Endothelial cell of umbilical vein (primary cell): ENCODE data around the gene ARG2. TPM values are rescaled to one million over a fixed set of nuclear protein-coding genes. Genes with fewer than 3 reads are reported as not detected.

ENCODE experiments used
- Bru-seq: library from RNA; stranded (reverse); fragments of 400-500 nt; gene quantifications from one replicate; lab custom pipeline; 2021; lab: Mats Ljungman, UMichigan
- BruChase-seq, 2 experiments: library from RNA; stranded (reverse); fragments of 400-500 nt; gene quantifications; one replicate each; lab custom pipeline; 2021; lab: Mats Ljungman, UMichigan
- BruUV-seq: library from RNA; stranded (reverse); fragments of 400-500 nt; replicated peaks from 2 replicates; lab custom pipeline; 2021; lab: Mats Ljungman, UMichigan
- CTCF ChIA-PET: fragments of 300-600, 350-600 bp; sonication (Branson Sonifier 250); formaldehyde crosslinking; loops from one replicate; lab custom pipeline; 2021; ENCODE audit warnings: antibody characterized with exemption, inconsistent platforms; lab: Charles Lee
- POLR2A ChIA-PET: fragments of 300-600, 350-600 bp; sonication (Branson Sonifier 250); formaldehyde crosslinking; loops from one replicate; lab custom pipeline; 2021; ENCODE audit warnings: antibody characterized with exemption, inconsistent platforms; lab: Charles Lee
- DNase-seq: peaks from one replicate; pipeline ENCODE4 v3.0.0-alpha.2; 2011; ENCODE audit warnings: low read depth, low spot score
- FAIRE-seq: peaks from 2 replicates; lab custom pipeline; 2011; peaks lifted over from hg19 to GRCh38; lab: Jason Lieb, UNC
- H2AFZ ChIP-seq: 2 replicates; pipeline ENCODE4 v1.6.0; 2012; ENCODE audit warnings: low read depth, low read length, control low read depth, inconsistent platforms
- H3K27ac ChIP-seq: 2 replicates; pipeline ENCODE4 v1.5.1; 2011; ENCODE audit warnings: low read depth, mild to moderate bottlenecking, control low read depth, low read length, moderate library complexity; ENCODE audit not compliant: insufficient read depth
- H3K27me3 ChIP-seq, 2 experiments: 2 replicates each; pipeline versions ENCODE4 v1.6.0 to v1.6.1; 2011; ENCODE audit warnings: low read length in 2 of 2, mixed read lengths in 1 of 2; ENCODE audit not compliant: control insufficient read depth in 2 of 2, insufficient read depth in 2 of 2
- H3K36me3 ChIP-seq, 2 experiments: 2 replicates in 1 of 2; 3 replicates in 1 of 2; pipeline ENCODE4 v1.5.1; 2011; ENCODE audit warnings: low read length in 2 of 2, mild to moderate bottlenecking in 1 of 2, moderate library complexity in 1 of 2; ENCODE audit not compliant: control insufficient read depth in 2 of 2, insufficient read depth in 2 of 2; ENCODE audit errors: extremely low read depth in 1 of 2
- H3K4me1 ChIP-seq: 3 replicates; pipeline ENCODE4 v1.5.1; 2011; ENCODE audit warnings: mild to moderate bottlenecking, low read length; ENCODE audit not compliant: control insufficient read depth, insufficient read depth; ENCODE audit errors: extremely low read depth
- H3K4me2 ChIP-seq: 2 replicates; pipeline ENCODE4 v1.6.1; 2011; ENCODE audit warnings: low read length, control low read depth, mixed read lengths; ENCODE audit not compliant: insufficient read depth
- H3K4me3 ChIP-seq, 3 experiments: fragments of 200-600 bp in 1 of 3; sonication (generic), shearing (Covaris generic) in 1 of 3; replicated peaks in 1 of 3; 2 replicates each; pipeline ENCODE4 v1.5.1; 2011 to 2016; ENCODE audit warnings: control low read depth in 3 of 3, low read length in 3 of 3, mild to moderate bottlenecking in 2 of 3, inconsistent platforms in 1 of 3, low read depth in 1 of 3, moderate library complexity in 1 of 3; ENCODE audit not compliant: insufficient read depth in 1 of 3
- H3K79me2 ChIP-seq: 2 replicates; pipeline ENCODE4 v1.6.0; 2012; ENCODE audit warnings: low read length, inconsistent platforms; ENCODE audit not compliant: control insufficient read depth, insufficient read depth
- H3K9ac ChIP-seq: replicated peaks from 2 replicates; pipeline ENCODE3; 2011; ENCODE audit warnings: low read length, control low read depth; ENCODE audit not compliant: insufficient read depth; ENCODE audit errors: extremely low read depth
- H3K9me1 ChIP-seq: replicated peaks from 3 replicates; pipeline ENCODE4 v1.6.0; 2011; ENCODE audit warnings: mild to moderate bottlenecking, low read length; ENCODE audit not compliant: control insufficient read depth, insufficient read depth; ENCODE audit errors: extremely low read depth
- H3K9me3 ChIP-seq: replicated peaks from 2 replicates; pipeline ENCODE4 v1.5.1; 2012; ENCODE audit warnings: low read length, inconsistent platforms; ENCODE audit not compliant: control insufficient read depth, insufficient read depth
- H4K20me1 ChIP-seq: replicated peaks from 2 replicates; pipeline ENCODE3; 2011; ENCODE audit warnings: mild to moderate bottlenecking, low read length; ENCODE audit not compliant: control insufficient read depth, insufficient read depth; ENCODE audit errors: extremely low read depth
- EZH2 ChIP-seq: IDR thresholded peaks from 2 replicates; pipeline ENCODE4 v1.6.1; 2012; ENCODE audit warnings: borderline replicate concordance, low read depth, mild to moderate bottlenecking, moderate library complexity, low read length, inconsistent platforms; ENCODE audit not compliant: severe bottlenecking
- FOS ChIP-seq: IDR thresholded peaks from 2 replicates; pipeline ENCODE4 v1.6.1; 2011; ENCODE audit warnings: mild to moderate bottlenecking, low read length, moderate library complexity, borderline replicate concordance; ENCODE audit not compliant: insufficient read depth
- GATA2 ChIP-seq: IDR thresholded peaks from 2 replicates; pipeline ENCODE4 v1.7.0; 2011; ENCODE audit warnings: low read depth, mild to moderate bottlenecking, moderate library complexity, mixed read lengths, low read length; ENCODE audit not compliant: insufficient read length, insufficient read depth
- JUN ChIP-seq: IDR thresholded peaks from 2 replicates; pipeline ENCODE4 v1.6.1; 2011; ENCODE audit warnings: borderline replicate concordance, low read depth; ENCODE audit not compliant: insufficient read length, insufficient read depth
- MAX ChIP-seq: IDR thresholded peaks from 2 replicates; pipeline ENCODE4 v1.6.1; 2011; ENCODE audit not compliant: insufficient read depth, insufficient read length
- MYC ChIP-seq: IDR thresholded peaks from one replicate; pipeline ENCODE4 v1.6.1; 2011; ENCODE audit warnings: mild to moderate bottlenecking, low read depth, low read length
- POLR2A ChIP-seq: IDR thresholded peaks from 2 replicates; pipeline ENCODE4 v1.6.1; 2012; ENCODE audit warnings: low read depth, mild to moderate bottlenecking, control low read depth, low read length
- POLR2AphosphoS5 ChIP-seq: IDR thresholded peaks from 2 replicates; pipeline ENCODE4 v1.6.1; 2012; ENCODE audit warnings: low read depth, mild to moderate bottlenecking, control low read depth, low read length, moderate library complexity; ENCODE audit not compliant: insufficient read depth
- dilution Hi-C: fragments of 300-500 bp; cut with MboI; formaldehyde crosslinking; loops from one replicate; pipeline ENCODE4 v1.15.0; 2019; ENCODE audit warnings: low sequenced_read_pairs; ENCODE audit not compliant: extremely low pct_ligation_motif_present
- intact Hi-C: fragments of 100-400 bp; cut with micrococcal nuclease; formaldehyde crosslinking; loops from one replicate; pipeline ENCODE4 v1.10.0; 2022
- long read RNA-seq: library from polyadenylated mRNA; stranded (forward); transcript quantifications from one replicate; pipeline ENCODE4 v2.0.0, GENCODE V29; 2021
- polyA minus RNA-seq, 3 experiments: library from RNA; depleted of rRNA, polyadenylated mRNA; stranded (reverse); fragments of >200 nt; gene quantifications; 1 replicate in 1 of 3; 2 replicates in 2 of 3; pipeline ENCODE4 v1.2.3, GENCODE V29; 2011
- polyA plus RNA-seq, 4 experiments: library from polyadenylated mRNA; depleted of rRNA in 3 of 4; stranded (reverse) in 3 of 4; unstranded in 1 of 4; fragments of >200 nt; gene quantifications; 2 replicates each; pipeline versions ENCODE4 v1.2.1 to v1.2.3, GENCODE V29; 2011 to 2012; ENCODE audit warnings: missing spikeins in 1 of 4
- total RNA-seq: library from RNA; stranded (reverse); gene quantifications from 2 replicates; pipeline ENCODE4 v1.2.3, GENCODE V29; 2021

ARG2 gene
- total RNA-seq (19.8 and 22.5 TPM in 2 replicates), polyA plus RNA-seq (16.6 and 21.6 TPM in 2 replicates), polyA minus RNA-seq (44.7 and 56.3 TPM in 2 replicates), Bru-seq, nascent RNA (percentile 56 among the genes with signal in this experiment), BruChase-seq, experiment 1, labeled RNA remaining after a 6-hour chase (percentile 66 among the genes with signal in this experiment), BruChase-seq, experiment 2, labeled RNA remaining after a 2-hour chase (percentile 55 among the genes with signal in this experiment)
- 19.3 and 21.5 TPM in 2 replicates for polyA plus RNA-seq (2011; cell fraction: cytosol; rRNA removed)
- 14.7 and 15.3 TPM in 2 replicates for polyA plus RNA-seq (2011; cell fraction: nucleus; rRNA removed)
- polyA plus RNA-seq (2012) = 13.8 and 15.1 TPM in 2 replicates
- polyA minus RNA-seq (2011; cell fraction: cytosol; rRNA and poly(A)+ RNA removed) = 6.7 TPM
- polyA minus RNA-seq (2011; cell fraction: nucleus; rRNA and poly(A)+ RNA removed) = 6.7 and 9.2 TPM in 2 replicates
- long read RNA-seq, transcript ARG2-201 (8 exons, 2,045 nt) = major isoform, 95 of 100 reads
- long read RNA-seq, partial matches to known transcripts = 4 of 100 reads
- long read RNA-seq, other reads (novel, unspliced or antisense) = 1 of 100 reads

GRCh38 chr14:67619446-67620216 lies at the start of gene ARG2:
ARG2 (plus strand) TSS chr14:67619920; CDS start chr14:67619978, 58 bp downstream.
- H3K27ac ChIP-seq = peak within 1 kb of the TSS; percentile 71
- dilution Hi-C loops = no loop called here
- DNase-seq (peak; percentile 96), FAIRE-seq (peak; percentile 87)
- no peaks in the 10 kb centered on the region for H3K36me3 ChIP-seq
- peak within 1 kb of the TSS; percentile 95 for H2AFZ ChIP-seq
- no peaks in the 10 kb centered on the region for H3K9me1 ChIP-seq
- ChIA-PET POLR2A (no interaction called here), CTCF (interaction anchor here (0.6 to 6.0 kb wide), 21 partner anchors 10 to 92 kb away, joined by 3 to 437 read pairs (median 7); partner anchors contain the start of genes PIGH, RDH11, RDH12 and VTI1B)
- intact Hi-C loops = loop anchor here (1.0 kb wide), 3 partner anchors 19 to 76 kb away; partner anchors contain the start of genes PIGH and RDH11
- H3K4me3 ChIP-seq = peak within 1 kb of the TSS; percentile 63 to 73 (median 67)
- BruUV-seq = no TSS peak
- H4K20me1 ChIP-seq = no peaks in the 10 kb centered on the region
- TF ChIP-seq JUN (peak; percentile 89), FOS (no peak)
- H3K4me1 ChIP-seq = peaks cover 28% of the 10 kb centered on the region
- peaks cover 2 to 4% of the 10 kb centered on the region in 2 experiments for H3K27me3 ChIP-seq
- peak within 1 kb of the TSS; percentile 78 for H3K4me2 ChIP-seq
- no peaks in the 10 kb centered on the region for H3K9me3 ChIP-seq
- peak within 1 kb of the TSS; percentile 85 for H3K9ac ChIP-seq
- H3K79me2 ChIP-seq = no peaks in the 10 kb centered on the region

- DNase-seq (no peak), FAIRE-seq (no peak)
- peaks cover 0 to 4% of the 10 kb centered on the region in 2 experiments for H3K27me3 ChIP-seq
- no peaks in the 10 kb centered on the region for H3K79me2 ChIP-seq
- H3K4me1 ChIP-seq = no peaks in the 10 kb centered on the region
- dilution Hi-C loops = no loop called here
- ChIA-PET POLR2A (no interaction called here), CTCF (interaction anchor here (1.0 to 6.4 kb wide), 31 partner anchors 10 to 1211 kb away, joined by 3 to 336 read pairs (median 9); partner anchors contain the start of genes ATP6V1D and PIGH)
- H3K9me1 ChIP-seq = no peaks in the 10 kb centered on the region
- no peak overlapping the region for H3K27ac ChIP-seq
- intact Hi-C loops = no loop called here
- no peak overlapping the region for H3K4me2 ChIP-seq
- no peaks in the 10 kb centered on the region for H3K36me3 ChIP-seq
- H3K9ac ChIP-seq = no peak overlapping the region
- no TSS peak for BruUV-seq
- no peak overlapping the region for H2AFZ ChIP-seq
- H3K9me3 ChIP-seq = no peaks in the 10 kb centered on the region
- no peaks in the 10 kb centered on the region for H4K20me1 ChIP-seq
- TF ChIP-seq POLR2A = no peak
- no peak for TF ChIP-seq MYC
- no peak for TF ChIP-seq EZH2
- TF ChIP-seq GATA2 = no peak
- TF ChIP-seq POLR2AphosphoS5 = no peak
- TF ChIP-seq MAX = no peak
- no peak for TF ChIP-seq JUN
- no peak for TF ChIP-seq FOS
- H3K4me3 ChIP-seq = no peak overlapping the region
Measured at GRCh38 chr14:67570453-67570852, 49.3 kb upstream of the ARG2 start.
